ENCODE data around the gene ANGPT4.
A peak's percentile ranks its signal among the peaks of the same experiment; 100 is the strongest.
"Not testable (repeated sequence)": the region's sequence is repeated elsewhere in the genome, so short reads cannot be mapped to it uniquely, and the experiment has no call there.

The ANGPT4 gene

DNA sequence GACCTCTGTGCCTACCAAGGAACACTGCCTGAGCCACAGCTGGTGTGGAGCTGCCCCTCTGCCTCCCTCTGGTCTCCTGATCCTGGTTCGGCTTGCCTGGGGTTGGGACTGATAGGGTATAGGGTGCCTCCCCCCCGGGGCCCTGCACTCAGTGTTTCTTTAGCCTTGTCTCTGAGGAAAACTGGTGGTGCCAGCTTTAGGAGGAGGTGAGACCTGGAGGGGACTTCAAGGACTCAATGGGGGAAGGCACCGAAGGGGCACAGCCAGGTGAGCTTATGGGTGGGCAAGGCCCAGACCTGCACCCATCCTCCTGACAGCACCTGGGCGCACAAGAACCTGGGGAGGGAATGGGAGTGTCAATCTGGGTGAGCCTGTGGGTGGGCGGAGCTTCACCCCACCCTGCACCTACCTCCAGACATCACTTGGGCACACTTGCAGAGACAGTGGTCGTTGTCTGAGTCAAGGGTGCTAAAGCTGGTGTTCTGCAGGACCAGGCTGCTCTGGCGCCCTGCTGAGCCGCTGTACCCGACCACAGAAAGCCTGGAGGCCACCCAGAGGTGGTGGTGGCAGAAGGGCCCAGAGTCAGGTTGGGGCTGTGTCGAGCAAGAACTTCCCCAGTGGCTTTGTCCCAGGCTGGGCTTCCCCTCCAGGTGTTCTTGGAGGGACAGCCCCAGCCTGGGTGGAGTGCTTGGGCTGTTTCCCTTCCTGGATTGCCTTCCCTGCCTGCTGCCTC lies 42.1 kb downstream of the ANGPT4 start:
- no peak for DNase-seq (ENCODE audit: low read depth)

DNA sequence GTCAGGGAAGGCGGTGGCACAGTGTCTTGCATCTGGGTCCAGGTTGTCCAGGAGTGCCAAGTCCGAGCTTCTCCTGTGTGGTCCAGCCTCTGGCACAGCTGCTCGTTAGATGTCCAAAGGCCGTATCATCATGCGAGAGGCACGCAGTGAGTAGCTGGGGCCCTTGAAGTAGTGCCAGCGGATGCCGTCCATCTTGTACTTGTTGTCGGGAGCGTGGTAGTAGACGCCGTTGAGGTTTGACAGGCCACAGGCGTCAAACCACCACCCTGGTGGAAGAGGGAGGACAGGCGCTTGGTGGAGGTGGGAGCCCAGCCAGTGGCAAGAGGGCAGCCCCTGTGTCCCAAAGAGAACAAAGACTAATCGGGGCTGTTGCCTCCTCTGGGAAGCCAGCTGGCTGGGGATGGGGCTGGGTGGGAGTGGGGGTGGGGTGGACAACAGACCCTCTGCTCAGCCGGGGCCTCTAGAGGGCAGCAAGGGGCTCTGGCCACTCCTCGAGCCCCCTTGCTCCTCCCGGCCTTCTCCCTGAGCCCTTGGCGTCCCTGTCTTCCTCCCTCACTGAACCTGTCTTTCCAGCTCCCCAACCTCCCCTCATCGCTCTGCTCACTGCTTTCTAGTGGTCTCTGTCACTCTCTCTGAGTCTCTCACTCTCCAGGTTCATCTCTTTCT lies 43.1 kb downstream of the ANGPT4 start:
- no peak for DNase-seq (ENCODE audit: low read depth)

GRCh38 chr20:871948-872347 lies 44.2 kb downstream of the ANGPT4 start:
- DNase-seq (ENCODE audit: low read depth) = no peak

DNA sequence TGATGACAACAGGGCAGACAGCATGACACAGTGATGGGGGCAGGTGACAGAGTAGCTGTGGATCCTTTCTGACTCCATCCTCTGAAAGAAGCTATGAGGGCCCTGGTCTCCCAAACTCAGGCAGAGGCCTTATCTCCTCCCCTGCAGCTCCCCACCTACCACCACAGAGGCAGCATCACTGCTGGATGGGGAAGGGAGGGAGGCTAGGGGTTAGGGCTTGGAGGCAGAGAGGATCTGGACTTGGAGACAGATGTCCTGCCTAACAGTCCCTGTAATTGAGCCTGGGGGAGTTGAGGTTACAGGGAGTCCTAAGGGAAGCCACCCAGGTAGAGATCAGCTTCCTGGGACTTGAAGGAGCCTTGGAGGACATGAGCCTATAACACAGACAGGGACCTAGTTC lies 44.7 kb downstream of the ANGPT4 start:
- no peak for DNase-seq (ENCODE audit: low read depth)

GRCh38 chr20:870758-871157 lies 45.4 kb downstream of the ANGPT4 start:
- no peak for DNase-seq (ENCODE audit: low read depth)

DNA sequence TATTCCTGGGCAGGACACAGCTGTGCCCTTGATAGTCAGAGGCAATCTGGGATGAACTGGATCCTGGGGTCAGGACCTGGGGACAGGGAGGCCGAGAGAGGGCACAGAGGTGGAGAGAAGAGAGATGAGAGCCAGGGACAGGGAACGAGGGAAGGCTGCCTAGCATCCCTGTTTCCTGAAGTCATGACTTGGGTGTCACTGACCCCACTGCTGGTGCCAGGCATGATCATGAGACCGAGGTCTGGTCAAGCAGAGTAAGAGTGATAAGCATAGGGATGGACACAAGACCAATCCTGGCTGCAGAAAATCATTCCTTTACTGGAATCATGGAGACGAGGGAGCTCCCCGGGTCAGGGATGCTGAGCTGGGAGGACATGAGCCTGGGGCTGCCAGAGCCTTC lies 46.5 kb downstream of the ANGPT4 start:
- no peak for DNase-seq (ENCODE audit: low read depth)

DNA sequence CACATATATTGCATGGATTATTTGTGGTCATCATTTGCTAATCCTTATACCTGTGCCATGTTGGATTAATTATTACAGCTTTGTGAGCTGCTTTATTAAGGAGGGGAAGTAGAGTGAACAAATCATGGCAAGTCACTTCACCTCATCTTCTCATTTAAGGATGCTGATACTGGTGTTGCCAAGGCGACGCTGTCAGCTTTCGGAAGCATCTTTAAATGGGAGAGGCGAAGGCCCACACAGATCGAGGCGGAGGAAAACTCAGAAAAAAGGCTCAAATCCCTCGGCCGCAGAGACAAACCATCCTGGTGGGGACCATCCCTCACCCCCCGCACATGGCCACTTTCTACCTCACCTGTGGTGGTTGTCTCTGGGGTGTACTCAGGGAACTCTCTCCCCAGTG lies 47.9 kb downstream of the ANGPT4 start:
- DNase-seq (ENCODE audit: low read depth) = no peak

- DNase-seq (ENCODE audit: low read depth) = no peak
Observed at GRCh38 chr20:865440-865839, 50.7 kb downstream of the ANGPT4 start.

DNA sequence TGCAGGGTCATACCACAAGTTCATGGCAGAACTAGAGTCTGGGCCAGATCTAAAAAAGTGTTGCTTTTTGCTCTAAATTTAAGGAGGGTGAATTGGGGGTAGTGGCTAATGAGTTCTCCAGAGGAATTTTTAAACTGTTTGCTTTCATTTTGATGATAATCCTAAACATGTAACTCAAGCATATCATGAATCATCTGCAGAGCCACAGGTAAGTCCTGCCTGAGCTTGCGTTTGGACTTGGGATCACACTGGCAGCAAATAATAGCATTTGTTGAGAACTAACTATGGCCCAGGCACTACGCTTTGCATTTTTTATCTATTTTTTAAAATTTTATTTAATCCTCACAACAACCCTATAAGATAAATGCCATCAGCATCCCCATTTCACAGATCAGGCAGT lies 55.2 kb downstream of the ANGPT4 start:
- no peak for DNase-seq (ENCODE audit: low read depth)

- no peak for DNase-seq (ENCODE audit: low read depth)
Observed at GRCh38 chr20:859751-860231, 56.3 kb downstream of the ANGPT4 start.

DNA sequence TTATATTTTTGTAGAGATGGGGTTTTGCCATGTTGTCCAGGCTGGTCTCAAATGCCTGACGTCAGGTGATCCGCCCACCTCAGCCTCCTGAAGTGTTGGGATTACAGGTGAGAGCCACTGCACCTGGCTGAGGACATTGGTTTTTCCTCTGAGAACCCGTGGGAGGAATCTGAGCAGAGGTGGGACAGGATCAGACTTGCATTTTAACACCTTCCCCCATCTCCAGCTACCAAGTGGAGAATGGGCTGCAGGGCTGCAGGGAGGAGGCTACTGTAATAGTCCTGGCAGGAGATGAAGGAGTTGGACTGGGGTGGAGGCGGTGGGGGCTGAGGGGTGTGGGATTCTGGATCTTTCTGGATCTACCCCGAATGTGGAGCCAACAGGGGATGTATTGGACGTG lies 58.1 kb downstream of the ANGPT4 start:
- DNase-seq (ENCODE audit: low read depth) = no peak

- DNase-seq (ENCODE audit: low read depth) = no peak
Observed at GRCh38 chr20:856361-856775, 59.8 kb downstream of the ANGPT4 start.

DNA sequence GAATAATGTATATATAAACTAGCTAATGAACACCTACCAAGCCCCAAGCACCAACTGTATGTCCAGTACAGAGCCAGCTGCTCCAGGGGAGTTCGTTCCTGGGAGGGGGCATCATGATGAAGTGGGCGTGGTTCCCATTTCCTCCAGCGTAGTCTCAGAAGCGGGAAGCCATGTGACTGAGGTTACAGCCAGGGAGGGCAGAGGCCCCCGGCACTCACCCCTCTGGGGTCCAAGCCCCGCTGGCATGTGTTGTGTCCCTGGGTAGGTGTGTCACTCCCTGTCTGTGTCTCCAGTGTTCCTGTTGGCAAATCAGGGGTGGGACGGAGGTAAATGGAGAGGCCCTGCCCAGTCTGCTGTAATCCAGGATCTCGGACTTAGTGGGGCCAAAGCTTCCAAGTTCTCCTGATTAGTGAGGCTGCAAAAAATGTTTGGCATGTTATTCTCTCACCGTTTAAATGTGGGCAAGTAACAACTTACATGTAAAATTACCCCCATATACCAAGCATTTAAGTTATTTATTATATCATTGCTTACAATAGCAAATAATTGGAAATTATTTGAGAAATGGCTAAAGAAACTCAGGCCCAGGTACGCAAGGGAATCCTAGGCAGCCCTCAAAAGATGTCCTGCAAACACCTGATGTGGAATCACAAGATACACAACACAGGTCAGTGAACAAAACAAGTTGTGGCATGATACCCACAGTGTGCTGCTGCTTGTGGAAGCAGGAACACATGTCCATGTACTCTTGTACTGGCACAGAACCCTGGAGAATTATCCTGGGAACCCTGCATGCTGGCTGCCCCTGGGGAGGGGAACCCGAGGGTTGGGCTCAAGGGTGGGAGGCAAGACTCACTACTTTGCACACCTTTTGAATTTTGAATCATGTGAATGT lies 60.4 kb downstream of the ANGPT4 start:
- DNase-seq (ENCODE audit: low read depth) = no peak

GRCh38 chr20:854601-855000 lies 61.5 kb downstream of the ANGPT4 start:
- DNase-seq (ENCODE audit: low read depth) = no peak

DNA sequence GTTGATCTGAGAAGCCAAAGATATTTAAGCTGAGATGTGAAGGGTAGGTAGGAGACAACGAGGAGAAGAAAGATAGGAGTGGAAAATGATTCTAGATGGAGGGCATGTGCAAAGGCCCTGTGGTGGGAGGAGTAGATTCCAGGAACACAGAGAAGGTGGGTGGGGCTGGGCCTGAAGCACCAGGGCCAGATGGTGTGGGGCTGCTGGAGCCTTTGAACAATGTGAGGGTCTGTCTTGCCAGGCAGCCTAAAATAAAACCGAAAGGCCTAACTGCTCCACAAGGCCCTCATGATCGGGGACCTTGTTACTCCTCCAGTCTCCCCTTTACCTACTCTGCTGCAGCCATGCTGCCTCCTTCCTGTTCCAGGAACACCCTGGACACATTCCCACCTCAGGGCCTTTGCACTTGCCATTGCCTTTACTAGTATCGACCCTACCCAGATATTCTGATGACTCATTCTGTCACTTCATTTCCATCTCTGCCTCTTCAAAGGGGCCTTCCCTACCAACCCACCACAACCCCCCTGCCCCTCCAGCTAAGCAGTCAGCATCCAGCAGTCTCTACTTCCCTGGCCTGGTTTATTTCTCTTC lies 62.6 kb downstream of the ANGPT4 start:
- DNase-seq (ENCODE audit: low read depth) = no peak

GRCh38 chr20:848731-849130 lies 67.4 kb downstream of the ANGPT4 start:
- DNase-seq (ENCODE audit: low read depth) = not testable (repeated sequence)

GRCh38 chr20:848193-848592 lies 67.9 kb downstream of the ANGPT4 start:
- no peak for DNase-seq (ENCODE audit: low read depth)

GRCh38 chr20:846894-847278 lies 69.2 kb downstream of the ANGPT4 start:
- peak; percentile 33 for DNase-seq (ENCODE audit: low read depth)

GRCh38 chr20:845941-846893 lies 69.9 kb downstream of the ANGPT4 start:
- DNase-seq (ENCODE audit: low read depth) = no peak

GRCh38 chr20:845226-845868 lies 70.8 kb downstream of the ANGPT4 start:
- DNase-seq (ENCODE audit: low read depth) = no peak
